SKM-1 (cell line): ENCODE measurements around the gene GLS2.
"Not testable (repeated sequence)": the region's sequence is repeated elsewhere in the genome, so short reads cannot be mapped to it uniquely, and the experiment has no call there.

Experiments used
- DNase-seq: peaks from one replicate; lab custom pipeline; 2025; ENCODE audit not compliant: unreplicated experiment; lab: John Stamatoyannopoulos, UW

Gene GLS2

GRCh38 chr12:56493409-56494105, 5.6 kb upstream of the GLS2 start:
- not testable (repeated sequence) for DNase-seq

DNA sequence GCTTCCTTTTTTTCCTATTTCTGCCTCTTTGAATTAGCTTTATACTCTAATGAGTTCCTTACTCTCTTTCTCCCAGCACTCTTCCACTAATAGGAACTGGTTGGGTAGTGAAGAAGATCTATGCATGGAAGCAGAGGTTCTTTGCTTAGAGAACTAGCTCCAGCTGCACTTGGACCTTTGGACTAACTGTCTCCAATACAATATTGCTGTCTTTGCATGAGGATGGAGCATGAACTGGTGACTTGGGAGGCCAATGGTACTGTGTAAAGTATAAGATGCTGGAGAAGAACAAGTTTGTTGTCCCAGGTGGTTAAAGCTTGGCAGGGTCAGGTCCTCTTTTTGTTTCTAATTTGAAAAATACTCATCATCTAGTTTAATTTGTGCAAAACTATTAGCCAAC, 2.4 kb upstream of the GLS2 start:
- no peak for DNase-seq

DNA sequence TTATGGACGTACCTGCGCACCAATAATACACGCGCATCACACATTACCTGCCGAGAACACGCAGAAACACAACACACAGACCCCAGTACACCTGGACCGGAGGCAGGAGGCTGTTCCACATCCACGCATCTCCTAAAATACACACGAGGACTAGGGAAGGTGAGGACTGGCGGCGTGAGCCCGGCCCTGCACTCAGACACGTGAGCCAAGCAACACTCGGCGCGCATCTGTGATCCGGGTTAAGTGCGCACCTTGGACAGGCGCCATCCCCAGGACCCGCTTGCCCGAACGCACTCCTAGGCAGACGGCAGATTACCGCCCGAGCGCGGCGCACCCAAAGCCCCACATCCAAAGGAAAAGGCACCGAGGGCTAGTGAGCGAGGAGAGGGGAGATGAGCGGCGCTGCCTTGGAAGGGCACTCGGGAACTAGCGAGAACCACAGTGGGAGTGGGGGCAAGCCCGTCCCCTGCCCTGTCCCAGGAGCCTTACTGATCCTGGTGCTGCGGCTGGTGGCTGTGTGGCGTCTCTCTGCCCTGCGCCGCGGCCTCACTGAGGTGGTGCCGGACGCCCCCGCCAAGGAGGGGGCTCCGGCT, 417 bp downstream of the GLS2 start:
- DNase-seq, result no peak

GRCh38 chr12:56486694-56487093, 1.3 kb downstream of the GLS2 start:
- DNase-seq, result no peak

DNA sequence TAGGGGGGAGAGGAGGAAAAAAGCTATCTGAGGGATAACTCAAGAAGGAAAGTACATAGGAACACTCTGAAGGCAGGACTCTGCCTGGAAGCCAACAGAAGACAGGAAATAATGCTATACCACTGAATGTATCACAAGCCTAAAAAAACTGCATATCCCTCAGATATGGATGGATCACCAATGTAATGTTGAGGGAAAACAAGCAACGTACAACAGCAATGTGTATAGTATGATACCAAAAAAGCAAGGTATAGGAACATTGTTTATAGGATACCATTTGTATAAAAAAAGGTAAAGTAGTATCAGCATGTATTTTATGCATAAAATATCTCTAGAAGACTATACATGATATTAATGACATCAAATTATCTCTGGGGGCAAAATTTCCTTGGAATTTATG, 3.4 kb downstream of the GLS2 start:
- DNase-seq, result no peak

DNA sequence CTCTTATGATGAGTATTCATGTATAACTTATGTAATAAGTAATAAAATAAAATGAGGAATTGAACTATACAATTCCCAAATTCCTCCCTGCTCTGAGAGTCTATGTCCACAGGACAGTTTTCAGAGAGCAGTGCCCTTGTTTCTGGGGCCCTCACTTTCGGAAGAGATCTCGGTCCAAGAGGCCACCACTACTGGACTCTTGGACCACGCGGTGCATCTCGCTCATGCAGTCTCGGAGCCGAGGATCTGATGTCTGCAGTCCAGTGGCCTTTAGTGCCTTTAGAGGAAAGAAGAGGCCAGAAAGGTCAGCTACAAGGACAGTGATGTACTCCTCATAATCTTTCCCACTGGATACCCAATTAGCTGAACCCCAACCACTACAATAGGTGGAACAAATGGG, 8.3 kb downstream of the GLS2 start:
- DNase-seq, result no peak

DNA sequence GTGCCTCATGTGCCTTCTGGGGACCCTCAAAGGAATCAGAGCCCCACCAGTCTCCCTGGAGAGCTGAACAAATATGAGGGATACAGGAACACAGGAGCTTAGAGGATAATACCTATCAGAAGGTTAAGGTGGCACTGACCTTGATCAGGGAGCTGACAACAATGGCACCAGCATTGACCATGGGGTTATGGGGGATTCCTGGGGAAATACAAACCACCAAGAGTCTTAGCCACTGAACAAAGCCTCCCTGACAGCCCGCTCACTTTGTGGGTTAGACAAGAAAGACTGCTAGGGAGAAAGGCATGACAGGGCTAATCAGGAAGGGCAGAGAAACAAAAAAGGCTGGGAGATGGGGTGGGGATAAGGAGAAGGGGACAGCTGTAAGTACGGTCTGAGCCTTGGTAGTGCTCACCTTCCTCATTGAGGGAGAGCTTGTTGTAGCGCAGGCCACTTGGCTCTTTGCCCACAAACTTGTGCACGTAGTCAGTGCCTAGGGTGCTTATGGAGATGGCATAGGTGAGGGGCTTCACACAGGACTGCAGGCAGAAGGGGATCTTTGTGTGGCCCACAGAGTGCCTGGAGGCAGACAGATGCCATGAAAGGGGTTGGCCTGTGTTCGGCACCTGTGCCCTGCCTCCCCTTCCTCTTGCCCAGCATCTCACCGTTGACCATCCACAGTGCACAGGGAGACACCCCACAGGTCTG, 10.3 kb downstream of the GLS2 start:
- no peak for DNase-seq

DNA sequence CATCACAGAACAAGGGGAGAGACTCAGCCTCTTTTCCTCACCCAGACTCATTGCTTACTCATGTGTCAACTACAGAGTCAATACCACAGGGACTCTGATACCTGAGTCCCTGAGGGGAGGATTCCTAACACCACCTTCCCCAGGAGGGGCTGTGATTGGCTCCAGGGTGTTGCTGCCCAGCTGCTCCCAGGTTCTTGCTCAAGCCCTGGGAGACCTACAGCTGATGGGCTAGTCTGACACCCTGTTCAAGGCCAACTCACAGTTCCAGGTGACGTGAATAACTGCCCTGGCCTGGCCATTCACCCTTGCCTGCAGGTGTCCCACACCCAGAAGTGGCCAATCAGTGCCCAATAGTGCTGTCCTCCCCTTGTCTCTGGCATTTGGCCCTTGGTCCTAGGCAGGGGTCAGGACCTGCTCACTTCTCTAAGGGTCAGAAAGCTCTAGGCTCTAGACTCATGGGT, 11.0 kb downstream of the GLS2 start:
- no peak for DNase-seq

GRCh38 chr12:56476143-56476542, 11.8 kb downstream of the GLS2 start:
- DNase-seq, result no peak

GRCh38 chr12:56474389-56474788, 13.6 kb downstream of the GLS2 start:
- DNase-seq, result no peak

DNA sequence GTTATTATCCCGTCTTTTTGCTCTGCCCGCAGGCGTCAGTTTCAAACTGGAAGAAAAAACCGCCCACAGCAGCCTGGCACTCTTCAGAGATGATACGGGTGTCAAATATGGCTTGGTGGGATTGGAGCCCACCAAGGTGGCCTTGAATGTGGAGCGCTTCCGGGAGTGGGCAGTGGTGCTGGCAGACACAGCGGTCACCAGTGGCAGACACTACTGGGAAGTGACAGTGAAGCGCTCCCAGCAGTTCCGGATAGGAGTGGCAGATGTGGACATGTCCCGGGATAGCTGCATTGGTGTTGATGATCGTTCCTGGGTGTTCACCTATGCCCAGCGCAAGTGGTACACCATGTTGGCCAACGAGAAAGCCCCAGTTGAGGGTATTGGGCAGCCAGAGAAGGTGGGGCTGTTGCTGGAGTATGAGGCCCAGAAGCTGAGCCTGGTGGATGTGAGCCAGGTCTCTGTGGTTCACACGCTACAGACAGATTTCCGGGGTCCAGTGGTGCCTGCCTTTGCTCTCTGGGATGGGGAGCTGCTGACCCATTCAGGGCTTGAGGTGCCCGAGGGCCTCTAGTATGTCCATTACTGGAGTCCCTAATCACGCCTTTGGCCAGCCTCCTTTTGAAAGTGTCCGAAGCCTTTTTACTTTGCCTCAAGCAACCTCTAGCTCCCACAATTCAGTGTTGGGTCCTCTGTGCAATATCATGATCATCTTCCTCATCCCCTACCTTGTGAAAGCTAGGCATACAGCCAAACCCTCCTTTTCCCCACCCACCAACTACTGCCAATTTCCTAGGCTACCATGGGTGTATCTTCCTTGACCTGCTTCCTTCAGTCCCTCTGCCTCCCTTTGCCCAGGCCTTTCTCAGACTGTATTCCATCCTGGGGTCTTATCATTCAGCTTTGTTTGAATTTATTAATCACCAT, 18.7 kb downstream of the GLS2 start:
- DNase-seq, result no peak

DNA sequence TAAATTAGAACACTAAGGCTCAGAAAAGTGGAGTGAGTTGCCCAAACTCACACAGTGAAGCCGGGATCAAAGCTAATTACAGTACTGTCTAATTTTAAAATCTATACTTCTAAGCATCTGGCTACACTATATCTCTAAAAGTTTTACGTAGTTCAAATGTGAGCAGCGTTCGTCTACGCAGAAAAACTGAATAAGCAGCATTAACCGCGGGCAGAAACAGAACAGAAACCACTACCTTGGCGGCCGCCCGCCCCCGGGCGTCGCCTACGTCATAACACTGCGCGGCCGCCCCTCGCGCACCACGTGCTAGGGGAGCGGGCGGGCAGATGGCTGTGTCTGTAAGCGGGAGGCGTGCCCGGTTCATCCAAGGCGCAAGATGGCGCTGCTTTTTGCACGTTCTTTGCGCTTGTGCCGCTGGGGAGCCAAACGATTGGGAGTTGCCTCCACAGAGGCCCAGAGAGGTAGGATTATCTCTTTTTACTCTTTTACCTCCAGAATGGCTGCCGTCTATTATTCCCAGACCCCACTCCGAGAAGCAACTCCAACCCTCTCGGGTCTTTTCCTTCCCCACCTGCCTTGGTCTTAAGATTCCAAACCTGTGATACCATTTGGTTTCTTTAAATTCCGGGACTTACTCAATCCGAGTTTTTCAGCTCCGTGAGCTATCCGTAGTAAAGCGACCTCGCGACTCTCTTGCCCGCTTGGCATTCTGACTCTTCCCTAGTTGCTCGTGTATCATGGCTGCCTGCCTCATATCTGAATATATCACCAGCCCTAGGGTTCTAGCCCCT, 19.6 kb downstream of the GLS2 start, which contains the start of gene SPRYD4:
Gene SPRYD4, plus strand, starts transcription at position 363 of the 791 bp plus-strand sequence. Its CDS starts 14 bp downstream, at position 377.
- peak; percentile 53 for DNase-seq

- no peak for DNase-seq
Measured at GRCh38 chr12:56462565-56462964, 25.4 kb downstream of the GLS2 start.

DNA sequence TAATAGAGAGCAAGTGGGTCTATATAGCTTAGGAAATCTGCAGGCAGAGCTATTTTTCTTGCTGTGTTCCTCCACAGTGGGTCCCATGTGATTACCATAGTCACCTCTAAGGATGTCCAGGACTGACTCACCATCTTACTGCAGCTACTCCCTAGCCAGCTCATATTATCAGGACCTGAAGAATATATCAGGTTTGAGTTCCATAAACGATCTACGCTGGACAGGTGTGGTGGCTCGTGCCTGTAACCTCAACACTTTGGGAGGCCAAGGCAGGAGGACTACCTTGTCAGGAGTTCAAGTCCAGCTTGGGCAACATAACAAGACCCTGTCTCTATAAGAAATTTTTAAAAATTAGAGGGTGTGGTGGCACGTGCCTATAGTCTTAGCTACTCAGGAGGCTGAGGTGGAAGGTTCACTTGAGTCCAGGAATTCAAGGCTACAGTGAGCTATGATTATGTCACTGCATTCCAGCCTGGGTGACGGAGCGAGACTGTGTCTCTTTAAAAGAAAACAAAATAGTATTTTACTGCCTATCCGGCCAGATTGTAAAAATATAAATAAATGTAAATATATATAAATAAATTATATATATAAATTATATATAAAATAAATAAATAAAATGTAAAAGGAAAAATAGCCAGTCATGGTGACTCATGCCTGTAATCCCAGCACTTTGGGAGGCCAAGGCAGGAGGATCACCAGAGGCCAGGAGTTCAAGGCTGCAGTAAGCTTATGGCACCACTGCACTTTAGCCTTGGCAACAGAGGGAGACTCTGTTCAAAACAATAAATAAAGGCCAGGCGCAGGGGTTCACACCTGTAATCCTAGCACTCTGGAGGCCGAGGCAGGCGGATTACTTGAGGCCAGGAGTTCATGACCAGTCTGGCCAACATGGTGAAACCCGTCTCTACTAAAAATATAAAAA, 26.5 kb downstream of the GLS2 start:
- DNase-seq, result no peak

GRCh38 chr12:56457817-56458216, 30.1 kb downstream of the GLS2 start:
- no peak for DNase-seq

DNA sequence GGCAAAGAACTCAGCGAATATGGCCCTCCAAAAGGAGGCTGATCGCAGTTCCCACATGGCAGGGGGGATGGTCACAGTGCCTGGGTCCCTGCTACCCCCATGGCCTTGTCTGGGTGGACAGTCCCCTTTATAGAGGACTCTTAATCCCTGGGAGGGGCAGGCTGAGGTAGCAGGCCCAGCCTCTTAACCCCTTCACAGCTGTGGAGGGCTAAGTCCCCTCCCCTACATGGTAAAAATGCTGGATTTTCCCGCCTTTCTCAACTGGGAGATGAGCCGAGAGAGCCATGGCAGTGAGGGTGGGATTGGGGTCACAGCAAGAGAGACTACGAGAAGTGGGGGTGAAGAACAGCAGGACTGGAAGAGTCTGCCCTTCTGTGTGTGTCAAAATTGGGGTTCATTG, 33.4 kb downstream of the GLS2 start, which contains the start of gene MIP:
Gene MIP, minus strand, starts transcription at position 101 of the 400 bp plus-strand sequence. Its CDS starts 44 bp downstream, at position 57.
- no peak for DNase-seq

DNA sequence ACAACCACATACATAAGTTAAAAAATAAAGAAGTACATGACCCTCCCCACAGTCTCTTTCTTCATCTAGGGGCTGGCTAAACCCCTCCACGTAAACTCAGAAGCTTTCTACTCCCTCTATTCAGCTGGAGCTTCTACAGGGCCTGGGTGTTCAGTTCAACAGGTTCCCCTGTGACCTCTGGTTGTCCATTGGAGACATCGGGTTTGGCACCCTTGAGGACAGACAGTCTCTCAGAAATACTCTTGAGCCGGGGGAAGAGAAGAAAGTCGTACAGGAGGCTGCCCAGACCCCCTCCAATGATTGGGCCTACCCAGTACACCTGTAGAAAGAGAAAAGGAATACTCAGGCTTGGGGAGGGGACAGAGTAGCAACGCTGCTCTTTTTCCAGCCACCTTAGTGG, 36.8 kb downstream of the GLS2 start:
- DNase-seq, result no peak

- DNase-seq, result no peak
Measured at GRCh38 chr12:56450241-56450640, 37.7 kb downstream of the GLS2 start.

DNA sequence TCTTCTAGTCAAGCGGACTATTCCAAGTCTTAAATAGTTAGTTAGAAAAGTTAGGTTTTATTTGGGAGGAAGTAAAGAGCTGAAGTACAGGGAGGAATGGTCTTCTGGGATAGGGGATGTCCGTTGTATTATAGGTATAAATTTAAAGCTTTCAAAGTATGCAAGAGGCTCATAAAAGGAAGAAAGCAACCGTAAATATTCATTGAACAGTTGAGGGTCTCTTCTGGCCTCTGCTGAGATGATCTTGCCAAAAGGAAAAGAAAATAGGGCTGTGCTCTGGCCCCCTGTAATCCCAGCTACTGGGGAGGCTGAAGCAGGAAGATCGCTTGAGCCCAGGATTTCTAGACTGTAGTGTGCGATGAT, 38.4 kb downstream of the GLS2 start:
- DNase-seq, result no peak
